MCF 10A (cell line): Measurements from ENCODE around the gene TCAIM. TPM values are rescaled to one million over a fixed set of nuclear protein-coding genes. Genes with fewer than 3 reads are reported as not detected.

ENCODE experiments used
- BruUV-seq: library from RNA; stranded (reverse); fragments of 400-500 nt; replicated peaks from 2 replicates; lab custom pipeline; 2021; lab: Mats Ljungman, UMichigan
- CTCF ChIA-PET: fragments of 300-600 bp; sonication (Branson Sonifier 250); formaldehyde crosslinking; extraction: SDS; loops from one replicate; lab custom pipeline; 2021; ENCODE audit warnings: antibody characterized with exemption, inconsistent platforms; lab: Yijun Ruan, JAX
- POLR2A ChIA-PET: fragments of 300-600, 350-650 bp; sonication (Branson Sonifier 250); formaldehyde crosslinking; extraction: SDS; loops from one replicate; lab custom pipeline; 2020; ENCODE audit warnings: antibody characterized with exemption, inconsistent platforms; lab: Yijun Ruan, JAX
- DNase-seq: peaks from one replicate; pipeline ENCODE4 v3.0.0-alpha.2; 2018; ENCODE audit not compliant: unreplicated experiment
- H3K27ac Mint-ChIP-seq: one replicate; pipeline ENCODE4 v1.8.0; 2022; ENCODE audit warnings: mild to moderate bottlenecking, low read depth, mixed read lengths; ENCODE audit not compliant: unreplicated experiment
- H3K27me3 Mint-ChIP-seq: one replicate; pipeline ENCODE4 v1.8.0; 2022; ENCODE audit warnings: mixed read lengths; ENCODE audit not compliant: insufficient read depth, unreplicated experiment
- H3K36me3 Mint-ChIP-seq: one replicate; pipeline ENCODE4 v1.8.0; 2022; ENCODE audit warnings: mild to moderate bottlenecking, moderate library complexity, mixed read lengths; ENCODE audit not compliant: insufficient read depth, unreplicated experiment
- H3K4me1 Mint-ChIP-seq: one replicate; pipeline ENCODE4 v1.8.0; 2022; ENCODE audit warnings: mixed read lengths; ENCODE audit not compliant: insufficient read depth, unreplicated experiment
- H3K4me3 Mint-ChIP-seq: one replicate; pipeline ENCODE4 v1.8.0; 2022; ENCODE audit warnings: mild to moderate bottlenecking, moderate library complexity, mixed read lengths; ENCODE audit not compliant: unreplicated experiment
- H3K9me3 Mint-ChIP-seq: one replicate; pipeline ENCODE4 v1.8.0; 2022; ENCODE audit warnings: mixed read lengths; ENCODE audit not compliant: unreplicated experiment
- intact Hi-C: fragments of 100-400 bp; cut with micrococcal nuclease; formaldehyde crosslinking; loops from 2 replicates; pipeline ENCODE4 v1.14.1; 2022
- total RNA-seq: library from RNA; stranded (reverse); gene quantifications from 2 replicates; pipeline ENCODE4 v1.2.3, GENCODE V29; 2022
- TF ChIP-seq, protein P1 (sequence below): fragments of 200-600 bp; IDR thresholded peaks from one replicate; pipeline ENCODE4 v1.8.0; 2022; ENCODE audit warnings: antibody characterized with exemption, mild to moderate bottlenecking; ENCODE audit not compliant: unreplicated experiment

Gene TCAIM
- total RNA-seq, 1 experiment from 2014 or later, result 26.6 TPM

DNA sequence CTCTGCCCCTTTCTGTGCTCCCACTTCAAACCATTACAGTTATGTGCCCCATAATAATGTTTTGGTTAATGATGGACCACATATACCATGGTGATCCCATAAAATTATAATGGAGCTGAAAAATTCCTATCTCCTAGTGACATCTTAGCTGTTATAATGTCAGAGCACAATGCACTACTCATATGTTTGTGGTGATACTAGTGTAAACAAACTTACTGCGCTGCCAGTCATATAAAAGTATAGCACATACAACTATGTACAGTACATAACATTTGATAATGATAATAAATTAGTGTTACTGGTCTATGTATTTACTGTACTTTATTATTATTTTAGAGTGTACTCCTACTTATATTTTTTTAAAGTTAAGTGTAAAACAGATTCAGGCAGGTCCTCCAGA is 45.6 kb upstream of the TCAIM start:
- intact Hi-C loops, result no loop called here
- ChIA-PET CTCF (interaction anchor here (0.6 to 1.1 kb wide), 3 partner anchors 13 to 809 kb away, joined by 3 read pairs; no protein-coding TSS in a partner anchor), POLR2A (no interaction called here)
- no peak overlapping the region for H3K27ac Mint-ChIP-seq
- DNase-seq, result no peak
- BruUV-seq, result no TSS peak
- H3K36me3 Mint-ChIP-seq, result no peaks in the 10 kb centered on the region
- H3K27me3 Mint-ChIP-seq, result no peaks in the 10 kb centered on the region
- no peak overlapping the region for H3K4me3 Mint-ChIP-seq
- no peaks in the 10 kb centered on the region for H3K9me3 Mint-ChIP-seq
- H3K4me1 Mint-ChIP-seq, result peaks cover 11% of the 10 kb centered on the region
- TF ChIP-seq, protein P1, sequence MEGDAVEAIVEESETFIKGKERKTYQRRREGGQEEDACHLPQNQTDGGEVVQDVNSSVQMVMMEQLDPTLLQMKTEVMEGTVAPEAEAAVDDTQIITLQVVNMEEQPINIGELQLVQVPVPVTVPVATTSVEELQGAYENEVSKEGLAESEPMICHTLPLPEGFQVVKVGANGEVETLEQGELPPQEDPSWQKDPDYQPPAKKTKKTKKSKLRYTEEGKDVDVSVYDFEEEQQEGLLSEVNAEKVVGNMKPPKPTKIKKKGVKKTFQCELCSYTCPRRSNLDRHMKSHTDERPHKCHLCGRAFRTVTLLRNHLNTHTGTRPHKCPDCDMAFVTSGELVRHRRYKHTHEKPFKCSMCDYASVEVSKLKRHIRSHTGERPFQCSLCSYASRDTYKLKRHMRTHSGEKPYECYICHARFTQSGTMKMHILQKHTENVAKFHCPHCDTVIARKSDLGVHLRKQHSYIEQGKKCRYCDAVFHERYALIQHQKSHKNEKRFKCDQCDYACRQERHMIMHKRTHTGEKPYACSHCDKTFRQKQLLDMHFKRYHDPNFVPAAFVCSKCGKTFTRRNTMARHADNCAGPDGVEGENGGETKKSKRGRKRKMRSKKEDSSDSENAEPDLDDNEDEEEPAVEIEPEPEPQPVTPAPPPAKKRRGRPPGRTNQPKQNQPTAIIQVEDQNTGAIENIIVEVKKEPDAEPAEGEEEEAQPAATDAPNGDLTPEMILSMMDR, result no peak

DNA sequence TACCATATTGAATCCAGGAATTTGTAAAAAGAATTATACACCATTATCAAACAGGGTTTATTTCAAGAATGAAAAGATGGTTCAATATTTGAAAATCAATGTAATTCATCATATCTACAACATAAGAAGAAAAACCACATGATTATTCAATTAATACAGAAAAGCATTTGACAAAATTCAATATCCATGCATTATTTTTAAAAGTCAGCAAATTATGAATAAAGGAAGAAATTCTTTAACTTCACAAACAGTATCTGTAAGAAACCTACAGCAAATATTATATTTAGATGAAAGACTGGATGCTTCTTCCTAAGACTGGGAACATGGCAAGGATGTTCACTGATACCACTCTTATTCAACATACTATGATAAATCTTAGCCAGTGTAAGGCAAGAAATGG is 41.3 kb upstream of the TCAIM start:
- Mint-ChIP-seq H3K9me3 (no peaks in the 10 kb centered on the region), H3K4me3 (no peak overlapping the region), H3K27me3 (no peaks in the 10 kb centered on the region), H3K27ac (no peak overlapping the region), H3K36me3 (no peaks in the 10 kb centered on the region), H3K4me1 (no peaks in the 10 kb centered on the region)
- ChIA-PET CTCF (no interaction called here), POLR2A (interaction anchor here (1.0 kb wide), 1 partner anchor 39 kb away, joined by 3 read pairs; no protein-coding TSS in a partner anchor)
- no TSS peak for BruUV-seq
- intact Hi-C loops, result no loop called here
- TF ChIP-seq, protein P1, result no peak
- no peak for DNase-seq

DNA sequence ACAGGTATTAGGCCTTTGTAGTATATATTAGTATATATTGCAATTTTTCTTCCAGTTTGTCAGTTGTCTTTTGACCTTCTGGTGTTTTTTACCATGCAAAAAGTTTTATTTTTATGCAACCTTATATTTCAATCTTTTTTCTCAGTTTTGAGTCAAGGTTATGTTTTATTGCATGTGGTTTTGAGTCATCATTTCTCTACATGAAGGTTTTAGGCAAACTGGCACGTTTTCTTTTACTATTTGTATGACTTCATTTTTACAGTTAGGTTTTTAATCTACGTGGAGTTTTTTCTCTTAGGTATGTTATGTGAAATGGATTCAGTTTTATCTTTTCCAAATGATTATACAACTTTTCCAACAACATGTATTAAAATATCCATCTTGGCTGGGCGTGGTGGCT is 36.8 kb upstream of the TCAIM start:
- Mint-ChIP-seq H3K27me3 (no peaks in the 10 kb centered on the region), H3K36me3 (no peaks in the 10 kb centered on the region), H3K9me3 (no peaks in the 10 kb centered on the region), H3K4me3 (no peak overlapping the region), H3K4me1 (no peaks in the 10 kb centered on the region), H3K27ac (no peak overlapping the region)
- CTCF ChIA-PET, result no interaction called here
- no peak for DNase-seq
- BruUV-seq, result no TSS peak
- POLR2A ChIA-PET, result no interaction called here
- intact Hi-C loops, result no loop called here
- TF ChIP-seq, protein P1, result no peak

DNA sequence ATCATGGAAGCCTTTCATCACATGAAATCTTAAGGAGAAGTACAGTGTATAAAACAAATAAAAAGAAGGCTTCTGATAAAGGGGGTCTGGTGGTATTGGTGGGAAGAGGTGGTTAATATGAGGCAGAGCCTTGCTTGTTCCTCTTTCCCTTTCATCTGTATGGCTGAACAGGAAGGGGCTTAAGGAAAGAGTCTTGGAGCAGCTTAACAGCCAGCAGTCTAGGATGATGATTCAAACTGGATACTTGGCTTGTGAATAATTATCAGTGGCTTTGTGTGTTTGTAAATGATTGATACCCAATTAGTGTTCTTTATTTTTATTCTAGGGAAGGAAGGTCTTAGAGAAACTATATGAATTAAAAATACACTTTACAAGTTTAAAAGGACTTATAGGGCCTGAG is 29.1 kb upstream of the TCAIM start:
- H3K9me3 Mint-ChIP-seq, result no peaks in the 10 kb centered on the region
- no peaks in the 10 kb centered on the region for H3K4me1 Mint-ChIP-seq
- intact Hi-C loops, result no loop called here
- TF ChIP-seq, protein P1, result no peak
- no peak overlapping the region for H3K4me3 Mint-ChIP-seq
- ChIA-PET CTCF (interaction anchor here (1.1 kb wide), 1 partner anchor 14 kb away, joined by 4 read pairs; no protein-coding TSS in a partner anchor), POLR2A (no interaction called here)
- no peak for DNase-seq
- H3K36me3 Mint-ChIP-seq, result no peaks in the 10 kb centered on the region
- H3K27me3 Mint-ChIP-seq, result no peaks in the 10 kb centered on the region
- BruUV-seq, result no TSS peak
- no peak overlapping the region for H3K27ac Mint-ChIP-seq
